22Rv1 (cell line): ENCODE data around the gene DRAXIN.

ENCODE experiments used
- CTCF ChIP-seq: fragments of 450-650 bp; IDR thresholded peaks from 2 replicates; pipeline ENCODE4 v1.5.1; 2017; ENCODE audit warnings: mild to moderate bottlenecking
- ZFX ChIP-seq: fragments of 450-650 bp; IDR thresholded peaks from 2 replicates; pipeline ENCODE4 v1.6.1; 2017; ENCODE audit warnings: antibody characterized with exemption, borderline replicate concordance

- no peak for TF ChIP-seq CTCF
- no peak for TF ChIP-seq ZFX
Measured at GRCh38 chr1:11705596-11705995, 14.1 kb downstream of the DRAXIN start.
